RWPE2 (cell line): ENCODE measurements around the gene ANKRD39.

ENCODE experiments used
- ATAC-seq: fragments of 200-7000 bp; cut with Tn5 transposase; 3 replicates; pipeline ENCODE4 v1.9.1; 2021; ENCODE audit warnings: low read depth
- DNase-seq: peaks from one replicate; pipeline ENCODE4 v3.0.0-alpha.2; 2020; ENCODE audit warnings: low spot score
- H3K27ac ChIP-seq: fragments of 450-650 bp; 2 replicates; pipeline ENCODE4 v1.5.1; 2017; ENCODE audit warnings: mild to moderate bottlenecking; ENCODE audit not compliant: poor library complexity, severe bottlenecking
- H3K27me3 ChIP-seq: fragments of 250-450 bp; sonication (Bioruptor Pico); 2 replicates; pipeline ENCODE4 v1.5.1; 2021; ENCODE audit warnings: mild to moderate bottlenecking, moderate library complexity; ENCODE audit not compliant: insufficient read depth, poor library complexity, severe bottlenecking
- H3K36me3 ChIP-seq: fragments of 250-450 bp; sonication (Bioruptor Pico); 2 replicates; pipeline ENCODE4 v1.5.1; 2020; ENCODE audit warnings: low read depth, mild to moderate bottlenecking, moderate library complexity
- H3K4me1 ChIP-seq: fragments of 250-450 bp; sonication (Bioruptor Pico); 2 replicates; pipeline ENCODE4 v1.5.1; 2021; ENCODE audit warnings: mild to moderate bottlenecking, moderate library complexity; ENCODE audit not compliant: insufficient read depth, poor library complexity, severe bottlenecking
- H3K4me3 ChIP-seq: fragments of 250-450 bp; sonication (Bioruptor Pico); 2 replicates; pipeline ENCODE4 v1.5.1; 2021; ENCODE audit warnings: mild to moderate bottlenecking, moderate library complexity; ENCODE audit not compliant: severe bottlenecking
- H3K9me3 ChIP-seq: fragments of 250-450 bp; sonication (Bioruptor Pico); 2 replicates; pipeline ENCODE4 v1.5.1; 2021; ENCODE audit warnings: mild to moderate bottlenecking, moderate library complexity; ENCODE audit not compliant: severe bottlenecking
- CTCF ChIP-seq: fragments of 450-650 bp; IDR thresholded peaks from one replicate; pipeline ENCODE4 v1.5.1; 2017; ENCODE audit warnings: mild to moderate bottlenecking, moderate library complexity; ENCODE audit not compliant: poor library complexity, severe bottlenecking

The ANKRD39 gene

DNA sequence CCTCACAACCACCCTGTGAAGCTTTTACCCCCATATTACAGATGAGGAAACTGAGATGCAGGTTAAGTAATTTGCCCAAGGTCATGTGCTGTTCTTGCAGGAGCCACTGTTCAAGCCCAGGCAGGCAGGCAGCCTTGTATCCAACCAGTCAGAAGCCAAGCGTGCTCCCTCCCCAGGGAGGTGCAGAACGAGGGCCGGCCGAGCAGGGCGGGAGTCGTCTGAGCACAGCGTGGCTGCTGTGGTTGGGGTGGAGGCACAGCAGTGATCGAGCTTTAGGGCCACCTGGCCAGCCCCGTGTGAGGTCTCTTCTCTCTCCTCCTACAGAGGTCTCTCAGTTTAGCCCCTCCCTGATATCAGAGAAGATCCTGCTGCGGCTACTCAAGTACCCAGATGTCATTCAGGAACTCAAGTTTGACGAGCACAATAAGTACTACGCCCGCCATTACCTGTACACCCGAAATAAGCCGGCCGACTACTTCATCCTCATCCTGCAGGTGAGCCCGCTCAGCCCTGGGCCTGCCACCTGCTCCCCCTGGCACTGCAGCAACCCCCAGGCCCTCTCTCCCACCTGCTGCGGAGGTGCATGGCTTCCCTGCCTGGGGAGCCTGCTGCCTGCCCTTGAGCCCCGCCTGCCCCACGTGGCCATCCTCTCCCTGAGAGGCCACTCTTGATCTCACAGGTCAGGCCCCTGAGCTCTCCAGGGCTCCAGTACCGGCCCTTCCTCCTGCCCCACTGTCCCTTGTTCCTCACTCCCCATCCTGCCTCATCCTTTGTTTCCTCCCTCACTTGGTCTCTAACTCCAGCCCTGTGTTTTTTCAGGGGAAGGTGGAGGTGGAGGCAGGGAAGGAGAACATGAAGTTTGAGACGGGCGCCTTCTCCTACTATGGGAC is 58.8 kb downstream of the ANKRD39 start:
- Histone ChIP-seq H3K4me3 (no peak overlapping the region), H3K27me3 (no peaks in the 10 kb centered on the region), H3K36me3 (no peaks in the 10 kb centered on the region), H3K9me3 (no peaks in the 10 kb centered on the region), H3K4me1 (no peaks in the 10 kb centered on the region), H3K27ac (no peak overlapping the region)
- ATAC-seq (no peak), DNase-seq (no peak)
- TF ChIP-seq CTCF: no peak
